ENCODE measurements around the gene SGMS1.
"Not testable (repeated sequence)": the region's sequence is repeated elsewhere in the genome, so short reads cannot be mapped to it uniquely, and the experiment has no call there.

The SGMS1 gene

DNA sequence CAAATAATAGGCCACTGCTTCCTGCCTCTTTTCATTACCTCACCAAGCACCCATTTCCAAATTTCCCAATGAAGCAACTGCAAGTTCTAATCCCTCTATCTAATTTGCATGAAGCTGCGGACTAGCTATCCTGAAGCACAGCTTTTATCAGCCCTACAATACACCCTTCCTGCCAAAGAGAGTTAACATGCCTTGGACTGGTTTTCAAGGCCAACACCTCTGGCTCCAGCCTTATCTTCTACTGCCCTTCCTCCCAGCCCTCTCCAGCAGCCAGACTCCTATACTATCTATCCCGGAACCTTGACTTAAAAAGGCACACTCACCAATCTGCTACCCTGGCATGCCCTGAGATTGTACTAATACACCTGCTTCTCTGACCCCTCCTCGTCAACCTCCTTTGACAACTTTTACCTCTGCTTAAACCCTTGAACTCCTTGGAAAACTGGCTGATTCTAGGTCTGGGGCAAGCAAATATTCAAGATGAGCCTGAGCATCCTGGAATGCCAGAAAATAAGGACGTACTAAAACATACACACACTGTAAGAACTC, 73.4 kb downstream of the SGMS1 start:
- no peak for DNase-seq (ENCODE audit: low read depth)
- TF ChIP-seq, protein P1, sequence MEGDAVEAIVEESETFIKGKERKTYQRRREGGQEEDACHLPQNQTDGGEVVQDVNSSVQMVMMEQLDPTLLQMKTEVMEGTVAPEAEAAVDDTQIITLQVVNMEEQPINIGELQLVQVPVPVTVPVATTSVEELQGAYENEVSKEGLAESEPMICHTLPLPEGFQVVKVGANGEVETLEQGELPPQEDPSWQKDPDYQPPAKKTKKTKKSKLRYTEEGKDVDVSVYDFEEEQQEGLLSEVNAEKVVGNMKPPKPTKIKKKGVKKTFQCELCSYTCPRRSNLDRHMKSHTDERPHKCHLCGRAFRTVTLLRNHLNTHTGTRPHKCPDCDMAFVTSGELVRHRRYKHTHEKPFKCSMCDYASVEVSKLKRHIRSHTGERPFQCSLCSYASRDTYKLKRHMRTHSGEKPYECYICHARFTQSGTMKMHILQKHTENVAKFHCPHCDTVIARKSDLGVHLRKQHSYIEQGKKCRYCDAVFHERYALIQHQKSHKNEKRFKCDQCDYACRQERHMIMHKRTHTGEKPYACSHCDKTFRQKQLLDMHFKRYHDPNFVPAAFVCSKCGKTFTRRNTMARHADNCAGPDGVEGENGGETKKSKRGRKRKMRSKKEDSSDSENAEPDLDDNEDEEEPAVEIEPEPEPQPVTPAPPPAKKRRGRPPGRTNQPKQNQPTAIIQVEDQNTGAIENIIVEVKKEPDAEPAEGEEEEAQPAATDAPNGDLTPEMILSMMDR (conservative IDR thresholded peaks at IDR 0.05; ENCODE audit: low read depth, low read length), result no peak
- no peak overlapping the region for H3K4me3 ChIP-seq (ENCODE audit: low read depth, low read length)

DNA sequence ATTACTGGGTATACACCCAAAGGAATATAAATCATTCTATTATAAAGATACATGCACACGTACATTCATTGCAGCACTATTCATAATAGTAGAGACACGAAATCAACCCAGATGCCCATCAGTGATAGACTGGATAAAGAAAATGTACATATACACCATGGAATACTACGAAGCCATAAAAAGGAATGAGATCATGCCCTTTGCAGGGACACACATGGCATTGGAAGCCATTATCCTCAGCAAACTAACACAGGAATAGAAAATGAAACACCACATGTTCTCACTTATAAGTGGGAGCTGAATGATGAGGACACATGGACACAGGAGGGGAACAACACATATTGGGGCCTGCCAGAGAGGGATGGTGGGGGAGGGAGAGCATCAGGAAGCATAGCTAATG, 74.6 kb downstream of the SGMS1 start:
- H3K4me3 ChIP-seq (ENCODE audit: low read depth, low read length); DNase-seq (ENCODE audit: low read depth): not testable (repeated sequence)

DNA sequence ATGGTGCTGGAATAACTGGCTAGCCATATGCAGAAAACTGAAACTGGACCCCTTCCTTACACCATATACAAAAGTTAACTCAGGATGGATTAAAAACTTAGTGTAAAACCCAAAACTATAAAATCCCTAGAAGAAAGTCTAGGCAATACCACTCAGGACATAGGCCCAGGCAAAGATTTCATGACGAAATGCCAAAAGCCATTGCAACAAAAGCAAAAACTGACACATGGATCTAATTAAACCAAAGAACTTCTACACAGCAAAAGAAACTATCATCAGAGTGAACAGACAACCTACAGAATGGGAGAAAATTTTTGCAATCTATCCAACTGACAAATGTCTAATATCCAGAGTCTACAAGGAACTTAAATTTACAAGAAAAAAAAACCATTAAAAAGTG, 75.3 kb downstream of the SGMS1 start:
- not testable (repeated sequence) for H3K4me3 ChIP-seq (ENCODE audit: low read depth, low read length); DNase-seq (ENCODE audit: low read depth)

DNA sequence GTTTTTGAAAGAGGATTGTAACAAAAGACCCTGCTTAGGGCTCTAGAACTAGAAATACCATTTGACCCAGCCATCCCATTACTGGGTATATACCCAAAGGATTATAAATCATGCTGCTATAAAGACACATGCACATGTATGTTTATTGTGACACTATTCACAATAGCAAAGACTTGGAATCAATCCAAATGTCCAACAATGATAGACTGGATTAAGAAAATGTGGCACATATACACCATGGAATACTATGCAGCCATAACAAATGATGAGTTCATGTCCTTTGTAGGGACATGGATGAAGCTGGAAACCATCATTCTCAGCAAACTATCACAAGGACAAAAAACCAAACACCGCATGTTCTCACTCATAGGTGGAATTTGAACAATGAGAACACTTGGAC, 77.5 kb downstream of the SGMS1 start:
- H3K4me3 ChIP-seq (ENCODE audit: low read depth, low read length); DNase-seq (ENCODE audit: low read depth): not testable (repeated sequence)

DNA sequence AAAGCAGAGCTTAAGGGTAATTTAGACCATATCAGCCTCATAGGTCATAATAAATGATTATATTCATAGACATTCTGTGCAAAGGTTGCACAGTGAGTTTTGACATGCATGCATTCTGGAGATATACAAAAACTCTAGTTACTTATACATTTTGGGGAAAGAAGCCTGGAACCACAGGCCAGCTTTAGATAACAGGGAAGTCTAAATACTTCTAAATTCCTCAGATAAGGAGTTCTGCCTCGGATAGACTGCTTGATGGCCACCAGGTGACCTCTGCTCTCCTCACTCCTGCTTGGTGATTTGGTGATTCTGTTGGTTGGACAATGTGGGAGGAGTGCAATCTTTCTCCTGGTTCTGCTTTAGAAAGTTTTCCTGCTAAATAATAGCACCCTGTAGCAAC, 77.9 kb downstream of the SGMS1 start:
- TF ChIP-seq, protein P1 (conservative IDR thresholded peaks at IDR 0.05; ENCODE audit: low read depth, low read length), result no peak
- DNase-seq (ENCODE audit: low read depth), result no peak
- H3K4me3 ChIP-seq (ENCODE audit: low read depth, low read length), result no peak overlapping the region

DNA sequence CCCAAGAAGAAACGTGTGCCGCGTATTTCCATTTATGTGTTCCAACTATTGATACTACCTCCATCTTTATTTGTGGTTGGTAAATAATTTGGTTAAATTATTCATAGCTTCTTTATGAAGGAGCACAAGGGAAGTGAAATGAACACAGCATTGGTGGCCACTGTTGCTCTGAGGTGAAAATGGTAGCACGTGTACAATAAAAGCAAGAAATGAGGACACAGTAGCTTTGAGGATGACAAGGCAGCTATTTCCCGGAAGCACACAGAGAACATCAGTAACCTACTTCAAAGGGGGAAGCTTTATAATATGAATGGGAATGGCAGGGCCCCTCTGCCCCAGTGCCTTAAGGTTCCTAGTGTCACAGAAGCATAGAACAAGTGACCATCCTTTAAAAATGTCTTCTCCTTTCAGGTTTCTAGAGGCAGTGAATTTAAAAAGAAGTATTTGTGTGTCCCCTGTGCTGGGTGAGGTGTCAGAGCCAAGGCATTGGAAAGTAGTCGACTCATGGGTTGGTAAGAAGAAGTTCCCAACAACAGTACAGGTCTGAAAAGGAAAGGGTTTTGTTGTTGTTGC, 78.8 kb downstream of the SGMS1 start:
- no peak for DNase-seq (ENCODE audit: low read depth)
- no peak overlapping the region for H3K4me3 ChIP-seq (ENCODE audit: low read depth, low read length)
- TF ChIP-seq, protein P1 (conservative IDR thresholded peaks at IDR 0.05; ENCODE audit: low read depth, low read length), result no peak

DNA sequence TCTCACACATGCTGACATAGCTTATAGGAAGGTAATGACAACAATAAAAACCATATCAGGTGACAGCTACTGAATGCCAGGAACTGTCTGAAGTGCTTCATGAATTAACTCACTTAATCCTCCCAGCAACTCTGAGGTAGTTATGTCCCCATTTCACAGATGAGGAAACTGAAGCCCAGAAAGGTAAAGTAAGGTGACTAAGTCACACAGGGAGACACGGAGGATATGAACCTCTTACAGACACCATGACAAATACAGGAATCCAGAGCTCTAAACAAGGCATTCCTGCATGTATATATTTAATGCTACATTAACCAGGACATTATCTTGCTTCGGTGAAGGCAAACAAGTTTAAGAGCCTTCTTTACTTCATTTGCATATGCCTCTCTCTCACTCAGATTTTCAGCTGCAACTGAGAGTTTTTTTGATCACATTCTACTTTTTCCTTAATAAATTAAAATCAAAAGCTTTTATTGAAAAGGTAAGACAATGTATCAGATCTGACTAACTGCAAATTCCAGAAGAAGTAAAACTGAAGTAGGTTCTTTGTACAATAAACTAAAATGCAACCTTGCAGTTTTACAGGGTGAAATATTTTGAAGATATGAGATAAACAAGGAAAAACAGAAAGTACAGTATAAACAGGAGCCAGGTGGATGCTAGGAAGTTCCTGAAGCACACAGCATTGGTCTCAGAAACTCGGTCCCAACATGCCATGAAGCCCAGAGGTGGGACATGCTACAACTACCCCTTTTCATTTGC, 79.5 kb downstream of the SGMS1 start:
- H3K4me3 ChIP-seq (ENCODE audit: low read depth, low read length), result no peak overlapping the region
- no peak for DNase-seq (ENCODE audit: low read depth)
- TF ChIP-seq, protein P1 (conservative IDR thresholded peaks at IDR 0.05; ENCODE audit: low read depth, low read length), result no peak

DNA sequence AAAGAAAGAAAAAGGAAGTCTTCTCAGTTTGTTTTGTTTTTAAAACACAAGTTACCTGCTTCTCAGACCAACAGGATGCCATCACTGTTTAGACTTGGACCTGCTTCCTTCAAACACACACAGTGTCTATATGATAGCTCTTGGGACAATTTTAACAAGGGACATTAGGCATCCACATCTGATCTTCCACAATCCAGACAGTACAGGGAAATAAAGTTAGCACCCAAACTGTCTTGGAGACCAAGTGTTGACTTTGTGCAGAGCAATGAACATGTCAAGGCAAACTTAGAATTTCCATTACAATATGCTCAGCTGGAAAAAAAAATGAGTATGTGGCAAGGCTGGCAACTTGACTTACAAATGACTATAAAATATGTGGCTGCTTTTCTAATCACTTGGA, 80.9 kb downstream of the SGMS1 start:
- no peak overlapping the region for H3K4me3 ChIP-seq (ENCODE audit: low read depth, low read length)
- TF ChIP-seq, protein P1 (conservative IDR thresholded peaks at IDR 0.05; ENCODE audit: low read depth, low read length), result no peak

More for the DNA sequence above, 80.9 kb downstream of the SGMS1 start:
- no peak for DNase-seq (ENCODE audit: low read depth)
